ENCODE measurements around the gene CCDC124.

CCDC124 gene

GRCh38 chr19:17936379-17936778 is 3.6 kb downstream of the CCDC124 start:
- no peak for DNase-seq (ENCODE audit: low spot score)

- no peak for DNase-seq (ENCODE audit: low spot score)
These were observed 4.6 kb downstream of the CCDC124 start for GRCh38 chr19:17937371-17937900.

GRCh38 chr19:17938092-17938845 is 5.5 kb downstream of the CCDC124 start:
- peak; percentile 95 for DNase-seq (ENCODE audit: low spot score)

GRCh38 chr19:17942181-17942580 is 9.4 kb downstream of the CCDC124 start:
- DNase-seq (ENCODE audit: low spot score) = no peak

GRCh38 chr19:17942582-17943273 is 9.9 kb downstream of the CCDC124 start:
- no peak for DNase-seq (ENCODE audit: low spot score)

GRCh38 chr19:17943274-17944221 is 10.7 kb downstream of the CCDC124 start:
- DNase-seq (ENCODE audit: low spot score) = no peak

GRCh38 chr19:17944301-17944700 is 11.5 kb downstream of the CCDC124 start:
- DNase-seq (ENCODE audit: low spot score) = peak; percentile 84

GRCh38 chr19:17946965-17947784 is 14.4 kb downstream of the CCDC124 start:
- no peak for DNase-seq (ENCODE audit: low spot score)

GRCh38 chr19:17947815-17948513 is 15.1 kb downstream of the CCDC124 start:
- peak; percentile 100 for DNase-seq (ENCODE audit: low spot score)

GRCh38 chr19:17948514-17948900 is 15.7 kb downstream of the CCDC124 start:
- DNase-seq (ENCODE audit: low spot score) = no peak

- DNase-seq (ENCODE audit: low spot score) = no peak
These were observed 16.4 kb downstream of the CCDC124 start for GRCh38 chr19:17948931-17949930.

GRCh38 chr19:17949956-17950309 is 17.1 kb downstream of the CCDC124 start:
- DNase-seq (ENCODE audit: low spot score) = no peak

GRCh38 chr19:17950310-17951156 is 17.7 kb downstream of the CCDC124 start:
- no peak for DNase-seq (ENCODE audit: low spot score)

- no peak for DNase-seq (ENCODE audit: low spot score)
These were observed 18.6 kb downstream of the CCDC124 start for GRCh38 chr19:17951157-17951989.

GRCh38 chr19:17951990-17952976 is 19.5 kb downstream of the CCDC124 start:
- DNase-seq (ENCODE audit: low spot score) = no peak

- DNase-seq (ENCODE audit: low spot score) = no peak
These were observed 20.5 kb downstream of the CCDC124 start for GRCh38 chr19:17953316-17953801.
